H9 (cell line): ENCODE measurements around the gene EPAS1. TPM values are rescaled to one million over a fixed set of nuclear protein-coding genes. Genes with fewer than 3 reads are reported as not detected.

ENCODE experiments used
- DNase-seq: peaks from one replicate; pipeline ENCODE4 v3.0.0-alpha.2; 2017
- H2AFZ ChIP-seq: one replicate; pipeline ENCODE4 v1.6.1; 2013; ENCODE audit warnings: mild to moderate bottlenecking, low read length, control low read depth, moderate library complexity
- H2AK5ac ChIP-seq: 2 replicates; pipeline ENCODE4 v1.6.1; 2013; ENCODE audit warnings: low read length, control low read depth, mixed read lengths; ENCODE audit not compliant: insufficient read length
- H2BK120ac ChIP-seq: one replicate; pipeline ENCODE4 v1.6.1; 2013; ENCODE audit warnings: low read depth, mild to moderate bottlenecking, low read length, control low read depth, inconsistent platforms; ENCODE audit not compliant: poor library complexity, severe bottlenecking
- H2BK12ac ChIP-seq: 2 replicates; pipeline ENCODE4 v1.6.1; 2013; ENCODE audit warnings: low read length, control low read depth, mixed read lengths, low read depth; ENCODE audit not compliant: insufficient read length
- H2BK15ac ChIP-seq: 2 replicates; pipeline ENCODE4 v1.6.1; 2013; ENCODE audit warnings: low read depth, low read length, control low read depth
- H2BK20ac ChIP-seq: one replicate; pipeline ENCODE4 v1.6.1; 2013; ENCODE audit warnings: low read depth, mild to moderate bottlenecking, low read length, control low read depth, inconsistent platforms; ENCODE audit not compliant: poor library complexity, severe bottlenecking
- H2BK5ac ChIP-seq: 2 replicates; pipeline ENCODE4 v1.6.1; 2013; ENCODE audit warnings: low read length, control low read depth, mixed read lengths; ENCODE audit not compliant: insufficient read length
- H3K14ac ChIP-seq: 2 replicates; pipeline ENCODE4 v1.6.1; 2013; ENCODE audit warnings: low read length, control low read depth; ENCODE audit not compliant: insufficient read depth
- H3K18ac ChIP-seq: 2 replicates; pipeline ENCODE4 v1.6.1; 2013; ENCODE audit warnings: low read depth, mild to moderate bottlenecking, mixed read lengths, low read length, control low read depth; ENCODE audit not compliant: insufficient read length
- H3K23ac ChIP-seq: 2 replicates; pipeline ENCODE4 v1.6.1; 2013; ENCODE audit warnings: low read length, control low read depth, mixed read lengths, low read depth; ENCODE audit not compliant: insufficient read length
- H3K23me2 ChIP-seq: 2 replicates; pipeline ENCODE4 v1.6.1; 2013; ENCODE audit warnings: low read depth, mild to moderate bottlenecking, mixed read lengths, low read length, control low read depth; ENCODE audit not compliant: insufficient read length, poor library complexity, severe bottlenecking
- H3K27ac ChIP-seq: 2 replicates; pipeline ENCODE4 v1.5.1; 2013; ENCODE audit warnings: low read length, control low read depth, mixed read lengths, low read depth; ENCODE audit not compliant: insufficient read length
- H3K27me3 ChIP-seq: 2 replicates; pipeline ENCODE4 v1.6.1; 2013; ENCODE audit warnings: low read length, control low read depth, inconsistent platforms; ENCODE audit not compliant: insufficient read depth
- H3K4ac ChIP-seq: 2 replicates; pipeline ENCODE4 v1.6.1; 2013; ENCODE audit warnings: low read depth, mild to moderate bottlenecking, control low read depth, inconsistent platforms, low read length, moderate library complexity
- H3K4me1 ChIP-seq: 2 replicates; pipeline ENCODE4 v1.6.1; 2013; ENCODE audit warnings: low read length, control low read depth, inconsistent platforms; ENCODE audit not compliant: insufficient read depth
- H3K4me2 ChIP-seq: 2 replicates; pipeline ENCODE4 v1.6.1; 2013; ENCODE audit warnings: low read length, control low read depth, mixed read lengths; ENCODE audit not compliant: insufficient read length, insufficient read depth
- H3K56ac ChIP-seq: 2 replicates; pipeline ENCODE4 v1.6.1; 2013; ENCODE audit warnings: low read depth, mild to moderate bottlenecking, mixed read lengths, low read length, control low read depth; ENCODE audit not compliant: insufficient read length
- H3K79me1 ChIP-seq: 2 replicates; pipeline ENCODE4 v1.6.1; 2013; ENCODE audit warnings: low read depth, mild to moderate bottlenecking, moderate library complexity, low read length, control low read depth, inconsistent platforms; ENCODE audit not compliant: insufficient read depth, poor library complexity, severe bottlenecking
- H3K79me2 ChIP-seq: 2 replicates; pipeline ENCODE4 v1.6.1; 2013; ENCODE audit warnings: low read length, control low read depth, inconsistent platforms; ENCODE audit not compliant: insufficient read depth
- H3K9ac ChIP-seq: 2 replicates; pipeline ENCODE4 v1.6.1; 2013; ENCODE audit warnings: low read length, control low read depth, mixed read lengths; ENCODE audit not compliant: insufficient read length; ENCODE audit errors: extremely low read depth
- H3K9me3 ChIP-seq: one replicate; pipeline ENCODE4 v1.6.1; 2013; ENCODE audit warnings: low read depth, low read length, inconsistent platforms; ENCODE audit not compliant: control insufficient read depth
- H3T11ph ChIP-seq: one replicate; pipeline ENCODE4 v1.6.1; 2013; ENCODE audit warnings: mild to moderate bottlenecking, low read length, control low read depth, inconsistent platforms
- H4K20me1 ChIP-seq: one replicate; pipeline ENCODE4 v1.6.1; 2013; ENCODE audit not compliant: control insufficient read depth, insufficient read length, insufficient read depth
- H4K5ac ChIP-seq: 2 replicates; pipeline ENCODE4 v1.6.1; 2013; ENCODE audit warnings: low read depth, mild to moderate bottlenecking, mixed read lengths, low read length, control low read depth; ENCODE audit not compliant: insufficient read length
- H4K8ac ChIP-seq: replicated peaks from 2 replicates; pipeline ENCODE4 v1.6.1; 2013; ENCODE audit warnings: low read length, control low read depth, mixed read lengths, low read depth; ENCODE audit not compliant: insufficient read length
- H4K91ac ChIP-seq: 2 replicates; pipeline ENCODE4 v1.6.1; 2013; ENCODE audit warnings: low read depth, mild to moderate bottlenecking, moderate library complexity, mixed read lengths, low read length, control low read depth; ENCODE audit not compliant: insufficient read length
- H3K27ac Mint-ChIP-seq, 3 experiments: 2 replicates in 2 of 3; 3 replicates in 1 of 3; pipeline ENCODE4 v1.8.0; 2020 to 2021; ENCODE audit warnings: mixed read lengths in 3 of 3, mild to moderate bottlenecking in 1 of 3, moderate library complexity in 1 of 3
- H3K27me3 Mint-ChIP-seq: 2 replicates; pipeline ENCODE4 v1.8.0; 2021; ENCODE audit warnings: low read depth, mild to moderate bottlenecking, moderate library complexity, mixed read lengths
- H3K36me3 Mint-ChIP-seq, 3 experiments: 2 replicates in 2 of 3; 3 replicates in 1 of 3; pipeline ENCODE4 v1.8.0; 2020 to 2021; ENCODE audit warnings: low read depth in 3 of 3, mixed read lengths in 3 of 3; ENCODE audit not compliant: insufficient read depth in 1 of 3
- H3K4me1 Mint-ChIP-seq, 2 experiments: 2 replicates each; pipeline ENCODE4 v1.8.0; 2020; ENCODE audit warnings: mixed read lengths in 2 of 2
- H3K4me3 Mint-ChIP-seq, 2 experiments: 2 replicates in 1 of 2; 3 replicates in 1 of 2; pipeline ENCODE4 v1.8.0; 2020 to 2021; ENCODE audit warnings: mild to moderate bottlenecking in 2 of 2, mixed read lengths in 2 of 2, moderate library complexity in 1 of 2
- H3K9me3 Mint-ChIP-seq, 2 experiments: 2 replicates in 1 of 2; 3 replicates in 1 of 2; pipeline ENCODE4 v1.8.0; 2020; ENCODE audit warnings: mild to moderate bottlenecking in 2 of 2, mixed read lengths in 2 of 2, moderate library complexity in 1 of 2
- CTCF ChIP-seq: fragments of 200-600 bp; sonication (generic); conservative IDR thresholded peaks from 3 replicates; pipeline ENCODE4 v1.8.0; 2021; ENCODE audit warnings: antibody characterized with exemption, mild to moderate bottlenecking
- WGBS: extraction: QIAGEN DNeasy Blood & Tissue Kit; methylation state at CpG from one replicate; pipeline ENCODE4 v1.1.7; 2013; ENCODE audit warnings: missing lambda C conversion rate, low lambda C conversion rate, mixed read lengths; ENCODE audit not compliant: insufficient read length; ENCODE audit errors: extremely low coverage; 5-methylcytosine and 5-hydroxymethylcytosine counted together
- total RNA-seq: library from RNA; stranded (reverse); gene quantifications from 2 replicates; pipeline ENCODE4 v1.2.1, GENCODE V29; 2021

EPAS1 gene
- total RNA-seq, 1 experiment from 2014 or later: 1.1 TPM

GRCh38 chr2:46381871-46382270 lies 84.7 kb downstream of the EPAS1 start:
- no peaks in the 10 kb centered on the region for H3K9me3 Mint-ChIP-seq
- H4K20me1 ChIP-seq: no peaks in the 10 kb centered on the region
- no peak overlapping the region for H2BK20ac ChIP-seq
- no peaks in the 10 kb centered on the region for H3K9me3 ChIP-seq
- H3K4me2 ChIP-seq: no peak overlapping the region
- H3K18ac ChIP-seq: no peak overlapping the region
- no peak overlapping the region for H3K27ac ChIP-seq
- no peak overlapping the region for H2AFZ ChIP-seq
- no peaks in the 10 kb centered on the region for H3K27me3 ChIP-seq
- H3T11ph ChIP-seq: no peak overlapping the region
- no peaks in the 10 kb centered on the region for H3K36me3 Mint-ChIP-seq
- no peak overlapping the region for H3K23ac ChIP-seq
- H3K4me3 Mint-ChIP-seq: no peak overlapping the region
- peak; percentile 8 for DNase-seq
- no peak overlapping the region for H2BK5ac ChIP-seq
- H3K23me2 ChIP-seq: no peaks in the 10 kb centered on the region
- H3K4me1 Mint-ChIP-seq: no peaks in the 10 kb centered on the region
- H4K91ac ChIP-seq: no peak overlapping the region
- WGBS: no CpG with 5 or more reads among the region's 8 CpGs
- no peak for TF ChIP-seq CTCF
- H3K27me3 Mint-ChIP-seq: no peaks in the 10 kb centered on the region
- no peak overlapping the region for H3K56ac ChIP-seq
- H3K79me2 ChIP-seq: no peaks in the 10 kb centered on the region
- no peak overlapping the region for H2BK12ac ChIP-seq
- no peak overlapping the region for H3K27ac Mint-ChIP-seq
- H2BK120ac ChIP-seq: no peak overlapping the region
- no peak overlapping the region for H3K4ac ChIP-seq
- H3K14ac ChIP-seq: no peak overlapping the region
- H3K4me1 ChIP-seq: no peaks in the 10 kb centered on the region
- no peak overlapping the region for H2BK15ac ChIP-seq
- no peak overlapping the region for H4K5ac ChIP-seq
- H2AK5ac ChIP-seq: no peak overlapping the region
- no peak overlapping the region for H4K8ac ChIP-seq
- no peak overlapping the region for H3K9ac ChIP-seq
- H3K79me1 ChIP-seq: no peaks in the 10 kb centered on the region
